ENCODE data around the gene HSD17B3. TPM values are rescaled to one million over a fixed set of nuclear protein-coding genes. Genes with fewer than 3 reads are reported as not detected.

The HSD17B3 gene
- total RNA-seq, 6 experiments from 2014 or later, result not detected

DNA sequence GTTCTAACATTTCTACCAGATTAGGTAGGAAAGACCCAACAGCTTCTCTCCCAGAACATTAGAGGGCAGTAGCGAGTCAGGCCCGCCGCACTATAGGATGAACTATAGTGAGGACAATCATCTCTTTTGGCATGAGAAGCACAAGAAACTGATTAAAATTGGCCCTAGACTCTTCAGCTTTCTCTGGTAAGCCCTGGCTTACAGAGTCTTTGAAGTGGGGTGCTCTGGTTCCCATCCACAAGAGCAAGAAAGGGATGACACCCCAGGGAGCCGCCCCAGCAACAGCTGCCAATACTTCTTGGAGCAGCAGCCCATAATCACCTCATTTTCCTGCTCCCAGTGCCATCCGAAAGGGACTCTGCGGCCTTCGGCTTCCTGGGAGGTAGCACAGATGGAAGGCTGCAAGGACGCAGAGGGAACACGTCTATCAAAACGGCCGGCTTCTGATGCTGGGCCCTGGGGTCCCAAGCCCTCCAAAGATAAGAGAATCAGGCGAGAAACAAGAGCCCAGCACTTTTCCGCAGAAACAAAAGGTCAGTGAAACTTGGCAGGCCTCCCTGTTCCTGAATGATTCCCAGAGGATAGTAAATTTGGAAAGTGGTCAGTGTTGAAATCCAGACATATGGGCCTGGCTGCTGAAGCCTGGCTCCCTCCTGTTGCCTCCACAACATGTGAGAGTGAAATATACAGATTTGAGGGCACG lies 69.3 kb downstream of the HSD17B3 start:
- Mint-ChIP-seq H3K9me3 (peaks cover 7% of the 10 kb centered on the region), H3K4me1 (ENCODE audit: low read depth) (no peaks in the 10 kb centered on the region), H3K27ac (no peak overlapping the region), H3K4me3 (peak overlapping the region; percentile 31; the same call in 1 of the 2 replicates), H3K36me3 (ENCODE audit: low read depth) (no peaks in the 10 kb centered on the region), H3K27me3 (ENCODE audit: insufficient read depth) (peaks cover 32% of the 10 kb centered on the region)
- TF ChIP-seq, protein P1, sequence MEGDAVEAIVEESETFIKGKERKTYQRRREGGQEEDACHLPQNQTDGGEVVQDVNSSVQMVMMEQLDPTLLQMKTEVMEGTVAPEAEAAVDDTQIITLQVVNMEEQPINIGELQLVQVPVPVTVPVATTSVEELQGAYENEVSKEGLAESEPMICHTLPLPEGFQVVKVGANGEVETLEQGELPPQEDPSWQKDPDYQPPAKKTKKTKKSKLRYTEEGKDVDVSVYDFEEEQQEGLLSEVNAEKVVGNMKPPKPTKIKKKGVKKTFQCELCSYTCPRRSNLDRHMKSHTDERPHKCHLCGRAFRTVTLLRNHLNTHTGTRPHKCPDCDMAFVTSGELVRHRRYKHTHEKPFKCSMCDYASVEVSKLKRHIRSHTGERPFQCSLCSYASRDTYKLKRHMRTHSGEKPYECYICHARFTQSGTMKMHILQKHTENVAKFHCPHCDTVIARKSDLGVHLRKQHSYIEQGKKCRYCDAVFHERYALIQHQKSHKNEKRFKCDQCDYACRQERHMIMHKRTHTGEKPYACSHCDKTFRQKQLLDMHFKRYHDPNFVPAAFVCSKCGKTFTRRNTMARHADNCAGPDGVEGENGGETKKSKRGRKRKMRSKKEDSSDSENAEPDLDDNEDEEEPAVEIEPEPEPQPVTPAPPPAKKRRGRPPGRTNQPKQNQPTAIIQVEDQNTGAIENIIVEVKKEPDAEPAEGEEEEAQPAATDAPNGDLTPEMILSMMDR (IDR thresholded peaks at IDR 0.05), result peak; percentile 91
- peak; percentile 65 for DNase-seq

- no peaks in the 10 kb centered on the region for H3K4me1 Mint-ChIP-seq (ENCODE audit: low read depth)
- H3K36me3 Mint-ChIP-seq (ENCODE audit: low read depth), result no peaks in the 10 kb centered on the region
- H3K9me3 Mint-ChIP-seq, result peaks cover 7% of the 10 kb centered on the region
- H3K4me3 Mint-ChIP-seq, result no peak overlapping the region
- no peak for DNase-seq
- TF ChIP-seq, protein P1 (IDR thresholded peaks at IDR 0.05), result no peak
- H3K27ac Mint-ChIP-seq, result no peak overlapping the region
- peaks cover 31% of the 10 kb centered on the region for H3K27me3 Mint-ChIP-seq (ENCODE audit: insufficient read depth)
Observed at GRCh38 chr9:96232164-96232538, 69.8 kb downstream of the HSD17B3 start.

DNA sequence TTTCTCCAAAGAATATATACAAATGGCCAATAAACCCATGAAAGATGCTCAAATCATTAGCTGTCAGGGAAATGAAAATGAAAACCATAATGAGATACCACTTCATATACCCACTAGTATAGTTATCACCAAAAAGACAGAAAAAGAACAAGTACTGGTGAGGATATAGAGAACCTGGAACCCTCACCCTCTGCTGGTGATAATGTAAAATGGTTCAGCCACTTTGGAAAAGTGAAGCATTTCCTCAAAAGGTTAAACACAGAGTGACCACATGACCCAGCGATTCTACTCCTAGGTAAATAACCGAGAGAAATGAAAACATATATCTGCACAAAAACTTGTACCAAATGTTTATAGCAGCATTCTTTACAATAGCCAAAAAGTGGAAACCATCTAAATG lies 72.0 kb downstream of the HSD17B3 start:
- H3K36me3 Mint-ChIP-seq (ENCODE audit: low read depth), result no peaks in the 10 kb centered on the region
- no peak for DNase-seq
- peaks cover 23% of the 10 kb centered on the region; the same call in 1 of the 2 replicates for H3K27me3 Mint-ChIP-seq (ENCODE audit: insufficient read depth)

GRCh38 chr9:96222132-96222531 lies 79.8 kb downstream of the HSD17B3 start:
- TF ChIP-seq, protein P1 (IDR thresholded peaks at IDR 0.05), result peak; percentile 76
- H3K4me3 Mint-ChIP-seq, result no peak overlapping the region
- H3K36me3 Mint-ChIP-seq (ENCODE audit: low read depth), result no peaks in the 10 kb centered on the region; the same call in 1 of the 2 replicates
- H3K27me3 Mint-ChIP-seq (ENCODE audit: insufficient read depth), result peaks cover 7% of the 10 kb centered on the region
- no peak overlapping the region for H3K27ac Mint-ChIP-seq
- H3K4me1 Mint-ChIP-seq (ENCODE audit: low read depth), result peaks cover 7% of the 10 kb centered on the region
- DNase-seq, result no peak
- H3K9me3 Mint-ChIP-seq, result peaks cover 5% of the 10 kb centered on the region

More for the DNA sequence above, 72.0 kb downstream of the HSD17B3 start:
- H3K27ac Mint-ChIP-seq, result no peak overlapping the region
- no peaks in the 10 kb centered on the region for H3K4me1 Mint-ChIP-seq (ENCODE audit: low read depth)
- TF ChIP-seq, protein P1 (IDR thresholded peaks at IDR 0.05), result no peak; the same call in 1 of the 2 replicates
- H3K4me3 Mint-ChIP-seq, result no peak overlapping the region
- H3K9me3 Mint-ChIP-seq, result peaks cover 7% of the 10 kb centered on the region

- H3K27ac Mint-ChIP-seq, result no peak overlapping the region
- H3K9me3 Mint-ChIP-seq, result peaks cover 5% of the 10 kb centered on the region
- DNase-seq, result no peak
- H3K4me1 Mint-ChIP-seq (ENCODE audit: low read depth), result peaks cover 7% of the 10 kb centered on the region
- TF ChIP-seq, protein P1 (IDR thresholded peaks at IDR 0.05), result 0 out of 2 replicates have a peak, but pooled peaks have one; percentile 3
- no peaks in the 10 kb centered on the region; the same call in 1 of the 2 replicates for H3K36me3 Mint-ChIP-seq (ENCODE audit: low read depth)
- no peak overlapping the region for H3K4me3 Mint-ChIP-seq
- H3K27me3 Mint-ChIP-seq (ENCODE audit: insufficient read depth), result peaks cover 23% of the 10 kb centered on the region
Observed at GRCh38 chr9:96219900-96220257, 82.1 kb downstream of the HSD17B3 start.
